HG03064 (cell line): ENCODE measurements around the gene SYT8.

Experiments
- ATAC-seq: cut with Tn5 transposase; IDR thresholded peaks from one replicate; pipeline ENCODE4 v1.9.1; 2021; ENCODE audit warnings: low read depth; ENCODE audit not compliant: unreplicated experiment

The SYT8 gene

DNA sequence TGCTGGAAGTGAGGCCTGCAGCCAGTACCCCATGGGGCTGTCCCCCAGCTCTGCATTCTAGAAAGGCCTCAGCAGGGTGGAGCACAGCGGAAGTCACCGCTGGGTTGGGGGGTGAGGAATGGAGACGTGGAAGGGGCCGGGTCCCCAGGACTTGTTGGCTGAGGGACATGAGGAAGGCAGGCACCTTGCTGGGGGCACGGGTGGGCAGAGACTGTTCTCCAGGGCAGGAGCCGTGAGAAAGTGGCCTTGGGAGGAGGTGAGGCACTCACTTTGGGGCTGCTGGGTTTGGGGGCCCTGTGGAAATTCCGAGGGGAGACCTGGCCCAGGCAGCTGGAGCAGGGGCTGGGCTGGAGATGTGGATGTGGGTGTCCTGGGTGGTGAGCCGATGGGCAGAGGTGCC is 9.0 kb downstream of the SYT8 start:
- no peak for ATAC-seq

DNA sequence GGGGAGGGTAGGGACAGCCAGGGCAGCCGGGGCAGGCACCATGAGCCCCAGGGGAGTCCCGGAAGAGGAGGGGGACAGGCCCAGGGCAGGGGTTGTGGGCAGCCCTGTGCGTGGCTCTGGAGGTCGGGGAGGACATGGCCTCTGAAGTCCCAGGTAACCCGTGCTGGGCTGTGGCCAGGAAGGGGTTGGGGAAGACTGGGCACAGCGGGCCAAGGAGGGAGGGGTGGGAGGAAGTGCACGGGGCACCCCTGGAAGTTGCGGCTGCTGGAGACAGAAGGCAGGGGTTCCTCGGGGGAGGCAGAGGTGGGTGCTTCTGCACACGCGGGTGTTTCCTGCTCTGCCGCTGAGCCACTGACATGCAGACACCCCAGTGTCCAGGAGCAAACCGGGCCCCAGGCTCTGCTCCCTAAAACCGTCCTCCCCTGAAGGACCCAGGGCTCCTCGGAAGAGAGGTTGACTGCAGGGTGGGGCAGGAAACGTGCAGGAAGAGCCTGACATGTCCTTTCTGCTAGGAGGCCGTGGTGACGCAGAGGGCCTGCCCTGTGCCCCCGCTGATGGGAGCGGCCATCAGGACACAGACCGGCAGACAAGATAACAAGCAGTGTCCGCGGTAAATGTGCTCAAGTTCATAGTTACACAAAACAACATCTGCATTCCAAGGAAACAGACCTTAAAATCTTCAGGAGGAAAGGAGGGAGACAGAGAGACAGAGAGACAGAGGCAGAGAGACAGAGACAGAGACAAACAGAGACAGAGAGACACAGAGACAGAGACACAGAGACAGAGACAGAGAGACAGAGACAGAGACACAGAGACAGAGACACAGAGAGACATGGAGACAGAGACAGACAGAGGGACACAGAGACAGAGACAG is 9.7 kb downstream of the SYT8 start:
- no peak for ATAC-seq

DNA sequence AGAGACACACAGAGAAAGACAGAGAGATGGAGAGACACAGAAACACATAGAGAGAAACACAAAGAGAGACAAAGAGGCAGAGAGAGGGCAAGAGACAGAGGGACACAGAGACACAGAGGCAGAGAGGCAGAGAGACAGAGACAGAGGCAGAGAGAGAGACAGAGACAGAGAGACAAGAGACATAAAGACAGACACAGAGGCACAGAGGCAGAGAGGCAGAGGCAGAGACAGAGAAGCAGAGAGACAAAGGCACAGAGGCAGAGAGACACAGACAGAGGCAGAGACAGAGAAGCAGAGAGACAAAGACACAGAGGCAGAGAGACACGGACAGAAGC is 10.3 kb downstream of the SYT8 start:
- no peak for ATAC-seq

DNA sequence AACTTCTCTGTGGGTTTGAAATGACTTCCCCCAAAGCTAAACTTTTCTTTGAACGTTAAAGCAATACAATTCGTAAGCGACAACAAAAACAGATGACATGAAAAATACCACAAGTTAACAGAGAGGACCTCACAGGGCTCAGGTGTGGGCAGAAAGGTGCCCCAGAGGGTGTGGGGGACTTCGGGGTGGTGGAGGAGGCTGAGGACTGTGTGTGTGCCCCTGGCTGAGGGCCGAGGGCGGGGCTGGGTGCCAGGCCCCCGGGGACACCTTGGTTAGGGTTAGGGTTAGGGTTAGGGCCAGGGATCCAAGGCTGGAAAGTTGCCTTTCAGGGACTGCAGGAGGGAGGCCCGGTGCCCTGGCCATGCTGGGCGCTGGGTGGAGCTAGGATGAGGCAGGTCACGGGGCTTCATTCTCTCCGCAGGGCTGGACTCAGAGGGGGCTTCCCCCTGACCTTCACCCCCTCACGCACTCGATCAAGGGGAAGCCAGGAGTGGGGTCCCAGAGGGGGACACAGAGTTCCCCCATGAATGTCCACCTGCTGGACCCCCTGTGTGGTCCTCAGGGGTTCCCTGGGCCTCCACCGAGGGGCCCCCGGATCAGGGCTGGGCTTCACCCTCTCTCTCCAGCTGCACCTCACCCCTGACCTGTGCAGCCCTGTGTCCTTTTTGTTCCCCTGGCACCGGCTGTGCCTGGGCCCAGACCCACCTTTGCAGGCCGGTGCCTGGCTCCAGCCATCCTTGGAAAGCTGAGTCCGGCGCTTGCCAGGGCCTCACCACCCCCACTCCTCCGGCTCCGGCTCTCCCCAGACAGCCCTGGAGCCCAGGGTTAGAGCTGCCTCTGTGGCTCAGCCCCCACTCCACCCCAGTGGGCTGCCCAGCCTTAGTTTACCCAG is 11.0 kb downstream of the SYT8 start:
- ATAC-seq, result no peak

DNA sequence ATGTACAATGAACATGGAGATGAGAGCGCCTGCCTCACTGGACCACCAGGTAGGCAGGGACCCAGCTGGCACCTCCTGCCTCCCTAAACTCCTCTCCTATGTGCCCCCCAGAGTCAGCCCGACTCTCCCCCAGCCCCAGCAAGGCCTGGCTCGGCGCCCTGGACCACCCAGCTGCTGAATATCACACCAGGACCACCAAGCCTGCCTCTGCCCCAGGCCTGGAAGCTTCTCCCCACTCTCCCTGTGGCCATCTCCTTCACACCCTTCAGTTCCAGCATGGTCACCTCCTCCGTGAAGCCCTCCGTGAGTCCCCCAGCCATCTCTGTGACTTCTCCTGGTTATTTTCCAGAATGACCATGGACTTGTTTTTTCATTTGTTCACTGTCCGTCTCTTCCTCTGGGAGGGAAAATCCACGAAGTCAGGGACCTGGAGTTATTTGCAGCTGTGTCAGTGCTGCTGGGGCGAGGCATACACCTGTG is 11.7 kb downstream of the SYT8 start:
- ATAC-seq, result no peak

DNA sequence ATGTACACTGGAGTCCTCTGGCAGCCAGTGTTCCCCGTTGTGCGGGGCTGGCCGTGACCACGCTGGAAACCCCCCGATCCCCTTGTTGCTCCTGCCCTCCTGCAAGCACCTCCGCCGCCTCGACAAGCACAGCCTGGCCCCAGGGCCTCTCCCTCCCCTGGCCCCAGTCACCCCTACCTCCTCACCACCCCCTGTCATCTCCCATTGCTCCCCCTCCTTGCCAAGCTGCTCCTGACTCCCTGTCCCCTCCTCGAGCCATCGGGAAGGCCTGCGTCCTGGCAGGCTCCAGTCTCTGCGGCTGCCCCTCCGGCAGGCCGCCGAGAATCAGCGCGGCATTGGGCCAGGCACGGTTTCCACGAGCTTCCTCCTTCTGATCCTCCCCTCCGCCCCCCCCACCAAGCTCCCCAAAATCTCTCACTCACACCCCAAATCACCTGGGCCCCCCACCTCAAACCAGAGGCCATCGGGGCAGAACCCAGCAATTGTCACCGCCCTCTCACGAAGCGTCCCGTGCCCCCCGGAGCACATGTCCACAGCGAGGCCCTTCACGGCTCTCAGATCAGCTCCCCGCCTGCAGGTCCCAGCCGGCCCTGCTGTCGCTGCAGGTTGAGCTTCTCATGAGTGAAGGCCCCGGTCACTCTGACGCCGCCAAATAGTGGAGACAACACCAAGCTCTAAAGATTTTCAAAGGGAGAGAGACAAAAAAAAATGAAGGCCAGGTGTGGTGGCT is 12.4 kb downstream of the SYT8 start:
- ATAC-seq, result no peak

DNA sequence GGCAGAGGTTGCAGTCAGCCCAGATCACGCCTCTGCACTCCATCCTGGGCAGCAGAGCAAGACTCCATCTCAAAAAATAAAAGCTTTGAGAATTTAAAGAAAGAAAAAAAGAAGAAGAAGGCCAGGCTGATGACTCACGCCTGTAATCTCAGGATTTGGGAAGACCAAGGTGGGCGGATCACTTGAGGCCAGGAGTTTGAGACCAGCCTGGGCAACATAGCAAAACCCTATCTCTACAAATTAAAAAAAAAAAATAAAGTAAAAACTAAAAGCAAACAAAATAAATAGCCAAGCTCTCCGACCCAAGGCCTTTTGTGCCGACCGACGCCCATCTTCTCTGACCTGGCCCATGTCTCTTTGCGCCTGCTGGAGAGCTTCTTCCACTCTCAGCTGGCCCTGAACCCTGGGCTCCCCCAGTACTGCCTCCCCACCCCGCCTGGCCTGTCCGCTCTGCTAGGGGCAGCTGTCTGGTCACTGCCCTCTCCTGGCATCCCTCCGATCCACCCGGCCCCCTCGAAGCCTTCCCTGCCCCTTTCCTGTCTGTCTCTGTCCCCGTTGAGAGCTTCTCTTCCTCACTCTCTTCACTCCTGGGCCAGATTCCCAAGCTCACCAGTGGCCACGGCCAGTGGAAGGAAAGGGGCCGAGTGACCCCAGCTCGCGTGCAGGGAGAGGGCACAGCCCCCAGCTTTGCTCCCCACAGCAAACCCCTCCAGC is 13.3 kb downstream of the SYT8 start:
- ATAC-seq, result no peak

DNA sequence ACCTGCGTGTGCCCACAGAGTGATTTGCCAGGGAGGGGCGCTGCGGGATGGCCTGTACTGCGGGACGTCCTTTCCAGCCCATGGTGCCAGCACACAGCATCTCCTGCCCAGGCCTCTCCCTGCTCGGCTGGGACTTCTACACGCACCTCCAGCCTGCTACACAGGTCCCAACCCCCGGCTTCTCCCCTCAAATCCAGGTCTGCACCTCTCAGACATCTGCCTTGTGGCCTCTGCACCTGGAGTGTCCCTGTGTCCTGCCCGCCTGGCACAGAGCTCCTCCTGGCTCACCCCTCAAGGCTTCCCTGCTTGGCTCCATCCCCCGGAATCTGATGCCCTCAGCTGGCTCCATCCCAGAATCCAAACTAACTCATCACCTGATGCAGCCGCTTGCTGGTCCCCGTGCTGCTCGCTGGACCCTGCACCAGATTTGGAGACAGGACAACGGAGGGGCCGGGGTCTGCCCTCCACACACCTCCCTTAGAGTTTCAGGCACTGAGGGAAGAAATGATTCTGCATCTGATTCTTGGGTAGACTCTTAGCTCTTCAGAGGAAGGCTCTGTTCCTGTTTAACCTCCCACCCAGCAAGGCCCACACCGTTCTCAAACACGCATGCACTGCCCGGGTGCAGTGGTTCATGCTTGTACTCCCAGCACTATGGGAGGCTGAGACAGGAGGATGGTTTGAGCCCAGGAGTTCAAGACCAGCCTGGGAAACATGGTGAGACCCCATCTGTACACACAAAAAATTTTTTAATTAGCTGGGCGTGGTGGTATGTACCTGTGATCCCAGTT is 14.0 kb downstream of the SYT8 start:
- ATAC-seq, result no peak

DNA sequence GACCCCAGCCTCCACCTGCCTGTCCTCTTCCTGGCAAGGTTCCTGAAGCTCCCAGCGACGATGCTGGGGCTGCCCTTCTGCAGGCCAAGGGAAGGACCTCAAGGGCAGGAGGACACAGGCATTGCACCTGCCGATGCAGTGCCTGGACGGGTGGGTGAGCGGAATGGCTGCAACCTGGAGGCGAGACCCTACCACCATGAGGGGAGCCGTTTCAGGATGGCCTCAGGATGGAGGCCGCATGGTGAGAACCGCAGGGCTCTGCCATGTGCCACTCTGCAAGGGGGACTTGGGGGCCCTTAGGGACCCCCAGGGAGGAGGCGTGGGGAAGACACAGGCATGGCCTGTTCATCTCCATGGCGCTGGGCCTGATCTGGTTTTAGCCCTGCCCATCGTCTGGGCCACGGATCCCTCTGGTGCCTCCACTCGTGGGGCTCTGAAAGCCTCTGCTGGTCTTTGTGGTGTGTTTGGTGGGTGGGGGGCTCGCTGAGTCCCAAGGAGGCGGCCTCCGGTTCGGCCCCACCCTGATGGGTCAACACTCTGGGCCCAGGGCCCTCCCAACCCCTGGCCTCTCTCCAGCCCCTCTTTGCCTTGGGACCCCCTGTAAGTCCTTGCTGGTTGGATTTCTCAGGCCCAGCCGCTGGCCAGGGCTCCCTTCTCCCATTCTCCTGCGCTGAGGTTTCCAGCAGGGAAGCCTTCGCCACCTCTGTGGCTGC is 16.8 kb downstream of the SYT8 start:
- ATAC-seq, result no peak

DNA sequence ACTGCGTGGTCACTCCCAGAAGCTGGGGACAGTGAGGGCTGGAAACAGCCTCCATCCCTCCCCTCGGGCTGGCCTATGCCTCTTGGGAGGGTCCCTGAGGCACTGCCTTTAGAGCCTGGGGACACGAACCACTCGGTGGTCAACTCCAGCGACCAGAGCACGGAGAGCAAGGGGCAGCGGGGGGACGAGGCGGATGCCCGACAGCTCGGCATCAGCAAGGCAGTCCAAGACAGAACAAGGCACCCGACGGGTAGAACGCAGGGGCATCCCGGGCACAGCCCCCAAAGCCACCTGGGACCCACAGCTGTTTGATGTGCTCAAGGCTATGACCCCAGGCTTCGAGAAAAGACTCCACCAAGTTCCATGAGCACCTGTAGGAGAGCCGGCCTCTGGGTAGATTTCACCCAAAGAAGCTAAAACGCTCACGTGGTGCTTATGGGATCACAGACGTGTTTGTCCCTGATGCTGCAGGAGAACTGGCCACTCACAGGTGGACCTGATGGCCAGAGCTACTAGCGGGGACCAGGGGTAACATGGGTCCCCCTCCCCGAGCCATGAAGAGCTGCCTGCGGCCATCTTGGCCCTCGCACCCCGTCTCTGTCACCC is 17.6 kb downstream of the SYT8 start:
- no peak for ATAC-seq

DNA sequence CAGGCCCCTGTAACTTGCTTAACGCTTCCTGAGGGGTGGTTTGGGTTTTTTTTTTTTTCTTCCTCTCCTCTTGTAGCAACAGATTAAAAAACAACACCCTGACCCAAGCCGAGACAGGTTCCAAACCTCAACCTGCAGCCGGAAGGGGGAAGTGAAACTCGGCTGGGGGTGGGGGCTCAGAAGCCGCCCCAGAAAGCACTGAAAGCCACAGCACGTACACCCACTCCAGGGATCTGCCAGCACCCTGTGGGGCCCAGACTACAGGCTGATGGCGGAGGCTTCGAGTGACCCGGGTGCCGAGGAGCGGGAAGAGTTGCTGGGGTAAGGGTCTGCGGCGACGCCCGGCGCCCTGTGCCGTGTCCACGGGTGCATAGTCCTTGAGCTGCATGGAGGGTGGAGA is 18.1 kb downstream of the SYT8 start, which contains the start of gene LSP1:
LSP1 (plus strand) TSS at position 208 of the 400 bp plus-strand sequence; CDS start at position 269, 61 bp downstream.
- no peak for ATAC-seq

DNA sequence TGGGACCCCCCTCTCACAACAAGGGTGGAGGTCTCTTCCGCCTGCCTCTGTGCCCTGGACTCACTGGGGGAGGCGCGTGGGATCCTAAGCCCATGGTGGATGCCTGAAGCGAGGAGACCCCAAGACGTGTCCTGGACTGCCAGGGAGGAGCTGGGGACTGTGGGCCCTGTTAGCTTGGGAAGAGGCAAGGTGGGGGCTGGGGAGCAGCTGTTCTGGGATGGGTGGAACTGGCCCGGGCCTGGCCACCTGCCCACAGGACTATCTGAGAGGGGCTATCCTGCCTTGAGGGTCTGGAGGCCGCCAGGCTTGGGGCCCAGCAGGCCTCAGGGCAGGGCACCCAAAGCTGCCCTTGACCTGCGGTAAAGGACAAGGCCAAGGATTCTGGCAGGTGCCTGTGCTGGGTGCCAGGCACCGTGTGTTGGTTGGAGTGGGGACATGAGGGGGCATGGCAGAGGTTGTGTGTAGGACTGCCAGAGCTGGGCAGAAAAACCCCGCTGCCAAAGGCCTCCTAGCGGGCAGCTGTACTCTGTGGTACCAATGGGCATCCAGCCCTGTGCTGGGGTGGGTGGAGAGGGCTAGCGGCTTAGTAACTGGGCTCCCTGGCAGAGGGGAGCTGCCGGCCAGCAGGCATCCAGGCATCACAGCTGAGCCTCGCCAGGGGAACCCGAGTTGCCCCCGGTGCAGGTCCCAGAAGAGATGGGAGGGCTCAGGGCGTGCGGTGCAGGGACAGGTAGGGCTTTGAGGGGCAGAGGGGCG is 18.8 kb downstream of the SYT8 start:
- no peak for ATAC-seq

DNA sequence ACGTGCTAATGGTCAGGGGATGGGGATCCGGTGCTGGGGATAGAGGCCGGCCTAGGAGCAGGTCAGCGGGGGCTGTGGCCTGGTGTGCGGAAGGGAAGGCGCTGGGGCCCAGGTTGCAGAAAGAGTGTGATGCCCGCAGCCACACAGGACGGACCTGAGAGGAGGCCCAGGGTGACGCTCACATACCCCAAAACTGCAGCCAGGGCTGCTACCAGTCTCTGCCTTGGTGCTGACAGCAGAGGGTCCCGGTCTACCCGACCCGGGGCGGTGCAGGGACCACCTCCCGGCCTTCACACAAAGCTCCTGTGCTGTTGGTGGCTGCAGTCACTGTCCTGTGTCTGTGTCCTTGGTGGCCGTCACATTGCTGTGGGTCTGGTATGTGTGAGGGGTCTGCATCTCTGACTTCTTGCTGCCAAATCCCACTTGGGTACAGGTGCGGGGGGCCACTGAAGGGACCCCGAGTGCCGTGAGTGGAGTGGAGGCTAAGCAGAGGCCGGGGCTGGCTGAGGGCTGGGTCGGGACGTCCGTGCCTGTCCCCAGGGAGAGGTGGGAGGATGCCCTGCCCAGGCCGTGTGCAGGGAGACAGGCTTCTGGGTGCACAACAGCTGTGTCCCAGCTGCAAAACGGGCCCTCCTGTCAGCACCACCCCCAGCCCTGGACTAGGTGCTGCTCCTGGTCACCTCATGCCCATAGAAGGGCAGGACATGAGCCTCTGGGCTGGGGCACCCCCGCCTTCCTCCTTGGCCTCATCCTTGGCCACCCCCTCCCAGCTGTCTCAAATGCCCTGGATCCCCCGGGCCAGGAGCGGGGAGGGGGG is 19.6 kb downstream of the SYT8 start:
- ATAC-seq, result peak; percentile 25

DNA sequence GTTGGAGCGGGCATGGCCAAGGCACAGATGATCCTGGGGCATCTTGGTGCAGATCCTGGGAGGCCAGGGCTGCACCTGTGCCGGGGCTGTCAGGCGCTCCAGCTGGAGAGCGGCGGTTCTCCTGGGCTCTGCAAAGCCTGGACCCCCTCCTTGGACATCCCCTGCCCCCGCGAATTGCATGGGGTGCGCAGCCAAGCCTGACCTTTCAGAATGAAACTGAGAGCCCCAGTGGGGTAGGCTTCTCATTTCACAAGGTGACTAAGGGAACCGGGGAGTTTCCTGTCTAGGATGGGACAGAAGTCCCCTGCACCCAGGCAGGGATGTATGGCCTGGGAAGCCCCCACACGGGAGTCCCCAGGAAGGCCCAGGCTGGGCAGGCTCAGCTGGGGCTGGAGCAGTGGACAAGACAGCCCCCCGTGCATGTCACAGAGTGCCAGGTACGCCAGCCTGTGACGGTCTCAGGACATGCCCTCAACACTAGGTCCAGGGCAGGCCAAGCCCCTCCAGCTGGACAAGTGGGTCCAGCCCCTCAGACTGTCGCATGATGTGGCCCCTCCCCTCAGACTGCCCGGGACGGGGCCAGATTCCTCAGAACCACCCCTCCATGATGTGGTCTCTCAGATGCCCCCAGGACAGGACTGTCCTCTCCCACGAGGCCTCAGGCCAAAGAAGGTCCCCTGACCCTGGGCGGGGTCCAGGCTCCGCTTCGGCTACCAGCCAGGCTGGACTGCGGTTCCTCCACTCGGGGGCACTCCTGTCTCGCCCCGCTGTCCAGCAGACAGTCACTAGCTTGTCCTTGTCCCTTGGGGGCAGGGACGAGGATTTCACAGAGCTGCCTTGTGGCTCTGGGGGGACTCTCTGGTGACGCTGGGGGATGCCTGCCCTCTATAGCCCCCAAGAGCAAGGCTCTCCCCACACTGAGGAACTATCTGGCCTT is 20.4 kb downstream of the SYT8 start:
- peak; percentile 37 for ATAC-seq

DNA sequence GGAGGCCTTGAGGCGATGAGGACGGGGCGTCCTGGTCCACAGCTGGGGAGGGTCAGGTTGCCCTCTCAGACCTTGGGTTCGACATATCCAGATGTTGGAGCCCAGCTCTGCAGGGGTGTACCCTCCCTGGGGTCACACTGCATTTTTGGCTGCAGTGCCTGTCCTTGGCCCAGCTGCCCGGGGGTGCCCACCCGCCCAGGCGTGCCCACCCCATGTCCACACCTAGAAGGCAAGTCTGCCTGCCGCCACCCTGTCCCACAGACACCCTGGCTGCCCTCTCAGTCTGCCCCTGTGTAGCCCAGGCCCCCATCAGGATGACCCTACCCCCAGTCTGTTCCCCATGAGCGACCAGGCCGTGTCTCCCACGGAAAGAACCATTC is 21.1 kb downstream of the SYT8 start:
- ATAC-seq, result no peak
